Ishikawa (cell line): ENCODE data around the gene FLNC.

Source experiments
- CEBPB ChIP-seq: IDR thresholded peaks from 2 replicates; pipeline ENCODE4 v1.6.1; 2012
- CREB1 ChIP-seq: IDR thresholded peaks from 2 replicates; pipeline ENCODE4 v1.6.1; 2012; ENCODE audit warnings: low read depth
- EGR1 ChIP-seq: IDR thresholded peaks from 2 replicates; pipeline ENCODE4 v1.6.1; 2012
- EP300 ChIP-seq: IDR thresholded peaks from 2 replicates; pipeline ENCODE4 v1.6.1; 2012; ENCODE audit warnings: borderline replicate concordance
- FOXM1 ChIP-seq: IDR thresholded peaks from 2 replicates; pipeline ENCODE4 v1.6.1; 2012; ENCODE audit warnings: low read depth, borderline replicate concordance
- NFIC ChIP-seq: IDR thresholded peaks from 2 replicates; pipeline ENCODE4 v1.6.1; 2012
- RAD21 ChIP-seq: IDR thresholded peaks from 2 replicates; pipeline ENCODE4 v1.6.1; 2012; ENCODE audit warnings: low read depth
- REST ChIP-seq: IDR thresholded peaks from 2 replicates; pipeline ENCODE4 v1.6.1; 2012; ENCODE audit warnings: low read depth, mild to moderate bottlenecking
- TAF1 ChIP-seq: IDR thresholded peaks from 2 replicates; pipeline ENCODE4 v1.6.1; 2012; ENCODE audit warnings: low read depth, mild to moderate bottlenecking
- TCF12 ChIP-seq: IDR thresholded peaks from 2 replicates; pipeline ENCODE4 v1.6.1; 2012; ENCODE audit warnings: low read depth
- TEAD4 ChIP-seq: IDR thresholded peaks from 2 replicates; pipeline ENCODE4 v1.6.1; 2012
- YY1 ChIP-seq: IDR thresholded peaks from 2 replicates; pipeline ENCODE4 v1.6.1; 2012; ENCODE audit warnings: low read depth
- ZBTB7A ChIP-seq: IDR thresholded peaks from 2 replicates; pipeline ENCODE4 v1.6.1; 2012; ENCODE audit warnings: low read depth
- TF ChIP-seq, protein P1 (sequence below): IDR thresholded peaks from 2 replicates; pipeline ENCODE4 v1.6.1; 2012
- TF ChIP-seq, protein P2 (sequence below): IDR thresholded peaks from 2 replicates; pipeline ENCODE4 v1.6.1; 2012

FLNC gene

DNA sequence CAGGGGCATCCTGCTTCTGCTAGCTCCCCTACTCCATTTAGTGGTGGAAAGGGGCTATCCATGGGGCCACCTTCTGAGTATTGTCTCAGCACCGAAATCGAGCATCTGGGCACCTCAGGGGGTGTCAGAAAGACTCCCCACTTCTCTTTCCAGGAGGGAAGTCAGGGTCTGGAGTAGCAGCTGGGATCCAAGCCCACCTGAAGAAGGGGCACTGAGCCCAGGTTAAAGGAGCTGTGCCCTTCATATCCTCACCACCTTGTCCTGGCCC lies 2.6 kb downstream of the FLNC start:
- TF ChIP-seq ZBTB7A (no peak), EGR1 (no peak), TAF1 (no peak), FOXM1 (no peak), CEBPB (no peak), NFIC (no peak), TEAD4 (no peak)
- TF ChIP-seq, protein P1, sequence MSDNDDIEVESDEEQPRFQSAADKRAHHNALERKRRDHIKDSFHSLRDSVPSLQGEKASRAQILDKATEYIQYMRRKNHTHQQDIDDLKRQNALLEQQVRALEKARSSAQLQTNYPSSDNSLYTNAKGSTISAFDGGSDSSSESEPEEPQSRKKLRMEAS = no peak
- TF ChIP-seq, protein P2, sequence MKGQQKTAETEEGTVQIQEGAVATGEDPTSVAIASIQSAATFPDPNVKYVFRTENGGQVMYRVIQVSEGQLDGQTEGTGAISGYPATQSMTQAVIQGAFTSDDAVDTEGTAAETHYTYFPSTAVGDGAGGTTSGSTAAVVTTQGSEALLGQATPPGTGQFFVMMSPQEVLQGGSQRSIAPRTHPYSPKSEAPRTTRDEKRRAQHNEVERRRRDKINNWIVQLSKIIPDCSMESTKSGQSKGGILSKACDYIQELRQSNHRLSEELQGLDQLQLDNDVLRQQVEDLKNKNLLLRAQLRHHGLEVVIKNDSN = no peak

DNA sequence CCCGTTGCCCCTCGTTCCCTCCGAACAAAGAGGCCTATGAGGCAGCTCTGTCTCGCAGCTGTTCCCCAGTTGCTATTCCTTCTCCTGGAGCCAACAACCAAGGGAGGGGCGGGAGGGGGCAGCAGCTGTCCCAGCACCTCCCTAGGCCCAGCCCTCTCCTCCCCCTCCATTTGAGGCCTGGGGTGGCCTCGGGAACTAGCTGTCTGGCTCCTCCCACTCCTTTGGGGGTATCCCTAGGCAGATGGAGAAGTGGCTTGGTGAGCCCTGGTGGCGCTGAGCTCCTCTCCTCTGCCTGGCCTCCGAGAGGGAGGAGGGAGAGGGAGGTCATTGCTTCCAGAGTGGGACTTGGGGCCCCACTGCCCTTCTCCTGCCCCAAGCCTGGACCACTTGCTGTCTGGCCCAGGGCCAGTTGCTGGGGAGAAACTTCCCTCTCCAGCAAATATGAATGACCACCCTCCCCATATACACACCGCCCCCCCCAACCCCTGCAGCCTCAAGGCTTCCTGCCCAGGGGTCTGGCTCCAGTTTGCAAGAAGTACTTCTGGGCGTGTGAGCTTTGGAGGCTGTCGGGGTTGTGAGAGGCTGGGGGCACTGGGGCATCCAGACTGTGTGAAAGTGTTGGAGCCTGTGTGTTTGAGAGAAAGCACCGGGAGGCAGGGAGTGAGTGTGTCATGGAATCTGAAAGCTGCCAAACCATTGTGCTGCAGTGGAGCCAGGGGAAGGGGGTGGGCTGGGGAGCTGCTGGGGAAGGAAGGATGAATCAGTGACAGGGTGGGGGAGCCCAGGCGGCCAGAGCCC lies 3.1 kb downstream of the FLNC start:
- TF ChIP-seq CREB1 (no peak), RAD21 (no peak), CEBPB (no peak), TEAD4 (no peak), TAF1 (no peak), FOXM1 (no peak), EGR1 (no peak), YY1 (no peak), REST (no peak), ZBTB7A (no peak), NFIC (no peak), EP300 (no peak), TCF12 (no peak)
- TF ChIP-seq, protein P1 = no peak
- TF ChIP-seq, protein P2 = no peak

- TF ChIP-seq CREB1 (no peak), EGR1 (no peak)
These were observed 3.7 kb downstream of the FLNC start for GRCh38 chr7:128833946-128834325.

GRCh38 chr7:128835231-128835751 lies 5.1 kb downstream of the FLNC start:
- TF ChIP-seq NFIC (no peak), REST (no peak), EP300 (no peak), YY1 (no peak), TCF12 (no peak), CEBPB (no peak), ZBTB7A (no peak), EGR1 (no peak), TAF1 (no peak), TEAD4 (no peak)
- TF ChIP-seq, protein P2 = no peak
- TF ChIP-seq, protein P1 = no peak

DNA sequence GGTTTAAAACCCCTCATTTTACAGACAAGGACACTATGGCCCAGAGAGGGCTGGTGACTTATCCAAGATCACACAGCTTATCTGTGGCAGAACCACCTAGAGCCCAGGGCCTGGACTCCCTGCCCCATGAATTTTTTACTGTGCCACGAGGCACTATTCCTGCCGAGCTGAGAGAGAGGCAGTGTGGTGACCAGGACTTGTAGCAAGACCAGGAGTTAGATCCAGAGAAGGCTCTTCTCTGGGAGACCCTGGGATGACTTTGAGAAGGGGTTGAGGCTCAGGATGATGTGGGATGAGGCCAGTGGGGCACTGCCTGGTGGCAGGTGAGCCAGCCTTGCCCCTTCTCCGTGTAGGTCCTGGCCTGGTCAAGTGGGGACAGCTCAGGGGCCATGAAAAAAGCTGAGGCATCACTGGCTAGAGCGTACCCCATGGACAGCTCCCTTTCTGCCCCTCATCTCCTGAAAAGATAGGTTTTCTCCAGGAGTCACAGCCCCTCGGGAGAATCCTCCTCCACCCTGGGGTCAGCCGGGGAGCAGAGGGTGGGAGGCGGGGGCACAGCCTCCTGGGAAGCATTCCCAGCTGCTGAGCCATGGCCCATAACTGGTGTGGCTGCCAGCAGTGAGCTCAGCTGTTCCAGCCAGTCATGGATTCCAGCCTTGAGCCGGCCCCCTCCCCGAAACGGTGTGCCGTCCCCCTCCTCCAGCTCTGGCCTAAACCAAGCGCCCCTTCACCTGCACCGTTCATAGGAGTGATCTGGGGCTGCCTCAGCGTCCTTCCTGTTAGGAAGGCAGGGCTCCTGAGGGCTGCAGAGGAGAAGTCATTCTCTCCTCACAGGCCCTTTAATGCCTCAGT lies 5.8 kb downstream of the FLNC start:
- TF ChIP-seq RAD21 (no peak), CEBPB (no peak), TCF12 (no peak), ZBTB7A (0 out of 2 replicates have a peak, but pooled peaks have one; percentile 30), YY1 (no peak)
- TF ChIP-seq, protein P1 = no peak
